ENCODE results near the gene ZMIZ1. TPM values are rescaled to one million over a fixed set of nuclear protein-coding genes. Genes with fewer than 3 reads are reported as not detected.

The ZMIZ1 gene
- total RNA-seq, 1 experiment from 2014 or later: 28.4 TPM

- Histone ChIP-seq H3K27me3 (ENCODE audit: insufficient read depth, low read length) (no peaks in the 10 kb centered on the region), H3K4me2 (ENCODE audit: low read length) (no peak overlapping the region), H3K9me2 (ENCODE audit: insufficient read depth) (no peaks in the 10 kb centered on the region), H3K4me1 (ENCODE audit: control insufficient read depth in 1 of 2, insufficient read depth in 2 of 2, low read length in 2 of 2) (peaks cover 0 to 26% of the 10 kb centered on the region in 2 experiments; a peak in 2 of 4 replicates), H4K20me1 (ENCODE audit: insufficient read depth) (no peaks in the 10 kb centered on the region), H3K27ac (ENCODE audit: low read depth, low read length) (no peak overlapping the region), H3K79me2 (ENCODE audit: insufficient read depth, low read length) (no peaks in the 10 kb centered on the region), H2AFZ (ENCODE audit: low read depth, low read length, poor library complexity, severe bottlenecking) (no peak overlapping the region), H3K9ac (ENCODE audit: low read length) (no peak overlapping the region), H3K36me3 (ENCODE audit: control insufficient read depth in 1 of 2, insufficient read depth in 2 of 2, low read length in 2 of 2) (no peaks in the 10 kb centered on the region), H3K4me3 (replicated peaks in 1 of 2; ENCODE audit: low read depth in 1 of 2, low read length in 2 of 2) (no peak overlapping the region), H3K9me3 (ENCODE audit: control insufficient read depth in 1 of 2, insufficient read depth in 1 of 2, low read depth in 1 of 2, low read length in 2 of 2) (no peaks in the 10 kb centered on the region)
- intact Hi-C loops (cut with micrococcal nuclease): no loop called here
- CTCF ChIA-PET: no interaction called here
- TF ChIP-seq SP1 (IDR thresholded peaks at IDR 0.05; ENCODE audit: low read depth) (no peak), EZH2phosphoT487 (IDR thresholded peaks at IDR 0.05; ENCODE audit: borderline replicate concordance) (no peak), ELF1 (IDR thresholded peaks at IDR 0.05; ENCODE audit: borderline replicate concordance, low read depth) (no peak), REST (IDR thresholded peaks at IDR 0.05; ENCODE audit: low read depth) (no peak), ZFX (IDR thresholded peaks at IDR 0.05) (no peak), CEBPB (IDR thresholded peaks at IDR 0.05; ENCODE audit: low read depth) (no peak), POLR2AphosphoS5 (IDR thresholded peaks at IDR 0.05; ENCODE audit: low read depth, low read length) (no peak), FOSL1 (IDR thresholded peaks at IDR 0.05; ENCODE audit: low read depth) (no peak), POLR2A (IDR thresholded peaks at IDR 0.05; ENCODE audit: borderline replicate concordance, extremely low read depth, insufficient read depth, insufficient read length) (no peak), YY1 (IDR thresholded peaks at IDR 0.05; ENCODE audit: extremely low read depth, insufficient replicate concordance, low read depth, low read length) (no peak), CTCF (IDR thresholded peaks at IDR 0.05 in 2 of 3, conservative IDR thresholded peaks at IDR 0.05 in 1 of 3; ENCODE audit: borderline replicate concordance in 1 of 3, insufficient read depth in 1 of 3, low read depth in 2 of 3, low read length in 2 of 3) (no peak), SRF (IDR thresholded peaks at IDR 0.05; ENCODE audit: low read depth) (no peak), RAD21 (IDR thresholded peaks at IDR 0.05; ENCODE audit: low read depth) (no peak), MAX (IDR thresholded peaks at IDR 0.05) (no peak)
- ATAC-seq: no peak
- POLR2A ChIA-PET: no interaction called here
- RAD21 ChIA-PET (ENCODE audit: low non-redundant PET in 1 of 2, low total read pairs in 2 of 2, uncharacterized antibody in 2 of 2, unreplicated experiment in 2 of 2): no interaction called here
- DNase-seq (ENCODE audit: low read depth, low spot score): no peak
- no TSS peak for BruUV-seq (replicated peaks)
These were observed 173.9 kb downstream of the ZMIZ1 start for GRCh38 chr10:79242620-79243152.
